GM19023 (cell line): ENCODE measurements around the gene SCARB2.

Source experiments
- ATAC-seq: cut with Tn5 transposase; IDR thresholded peaks from one replicate; pipeline ENCODE4 v1.9.1; 2021; ENCODE audit warnings: mild to moderate bottlenecking, moderate library complexity; ENCODE audit not compliant: unreplicated experiment

The SCARB2 gene

DNA sequence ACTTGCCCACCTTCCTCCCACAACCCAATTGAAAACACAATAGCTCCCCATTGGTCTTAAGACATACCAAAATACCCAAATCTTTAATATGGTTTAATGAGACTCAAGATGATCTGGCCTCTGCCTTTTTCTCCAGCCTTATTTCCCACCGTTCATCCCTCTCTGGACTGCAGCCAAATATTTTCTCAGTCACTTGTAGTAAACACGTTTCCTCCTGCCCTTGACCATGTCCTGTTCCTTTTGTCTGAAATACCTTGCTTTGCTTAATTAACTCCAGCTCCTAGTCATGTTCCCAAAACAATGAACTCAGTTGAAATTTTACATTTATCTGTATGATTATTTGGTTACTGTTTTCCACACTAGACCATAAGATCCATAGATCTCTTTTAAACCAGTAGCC is 57.0 kb downstream of the SCARB2 start:
- ATAC-seq, result no peak

DNA sequence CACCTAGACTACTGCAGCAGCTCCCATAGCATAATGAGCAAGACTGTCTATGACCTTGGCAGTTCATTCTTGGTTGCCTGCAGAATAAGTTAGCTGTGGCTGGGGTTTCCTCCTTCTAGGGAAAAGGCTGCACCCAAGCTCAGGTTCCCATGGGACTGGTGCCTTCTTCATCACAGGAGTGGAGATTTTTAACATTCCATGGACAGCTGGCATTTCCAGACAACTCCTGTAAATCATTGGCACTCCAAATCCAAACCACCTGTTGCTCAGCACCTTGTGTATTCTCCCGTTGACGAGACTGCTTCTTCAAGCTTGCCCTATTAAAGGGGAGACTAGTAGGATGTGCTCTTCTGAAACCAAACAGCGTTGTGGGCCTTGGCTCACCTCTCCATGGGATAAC is 57.6 kb downstream of the SCARB2 start:
- ATAC-seq, result no peak

DNA sequence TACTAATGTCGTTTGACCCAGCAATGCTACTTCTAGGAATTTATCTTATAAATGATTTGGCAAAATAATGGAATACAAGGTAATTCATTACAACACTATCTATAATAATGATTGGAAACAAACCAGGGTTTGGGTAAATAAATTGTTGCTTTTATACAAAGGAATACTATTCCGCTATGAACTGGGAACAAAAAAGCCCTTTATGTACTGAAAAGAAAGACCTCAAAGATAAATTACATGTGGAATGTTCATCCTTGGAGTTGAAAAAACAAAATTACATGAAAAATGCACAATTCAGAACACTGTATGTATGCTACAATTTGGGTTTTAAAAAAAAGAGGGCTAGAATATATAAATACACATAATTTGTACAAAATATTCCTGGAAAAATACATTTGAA is 60.3 kb downstream of the SCARB2 start:
- no peak for ATAC-seq

DNA sequence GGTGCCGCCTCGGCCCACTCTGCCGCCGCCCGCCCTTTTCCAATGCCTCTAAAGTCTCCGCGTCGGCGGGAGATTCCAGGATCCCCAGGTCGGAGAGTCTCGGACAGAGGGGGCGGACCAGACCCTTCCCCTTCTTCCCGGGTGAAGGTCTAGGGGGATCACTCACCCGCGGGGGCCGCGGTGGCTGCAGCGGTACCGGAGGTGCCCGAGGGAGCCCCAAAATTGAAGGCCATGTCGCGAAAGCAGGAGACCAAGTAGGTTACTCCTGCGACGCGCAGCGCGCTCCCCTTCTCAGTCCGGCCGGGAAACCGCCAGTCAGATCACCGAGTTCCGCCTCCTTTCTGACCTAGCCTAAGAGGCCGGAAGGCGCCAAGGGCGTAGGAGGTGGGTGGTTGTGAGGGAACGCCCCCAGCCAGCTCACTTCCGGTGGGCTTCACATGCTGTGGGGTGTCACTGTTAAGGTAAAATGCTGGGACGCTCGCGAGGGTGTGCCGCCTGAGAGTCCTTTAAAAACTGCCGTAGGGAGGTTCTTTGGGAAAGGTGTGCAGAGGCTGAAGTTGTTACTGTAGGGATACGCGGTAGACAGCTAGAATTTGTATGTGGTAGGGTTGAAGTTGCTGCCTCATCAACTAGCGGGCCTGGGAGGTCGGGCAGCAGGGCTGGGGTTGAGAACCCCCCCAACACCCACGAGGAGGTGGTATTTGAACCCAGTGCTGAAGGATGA is 65.3 kb downstream of the SCARB2 start, which contains the start of gene NUP54:
TSS of gene NUP54 (minus strand) at position 256 of the 724 bp plus-strand sequence. CDS start at position 233, 23 bp downstream.
- peak; percentile 99 for ATAC-seq

- peak; percentile 41 for ATAC-seq
Observed at GRCh38 chr4:76147454-76148141, 66.0 kb downstream of the SCARB2 start.

DNA sequence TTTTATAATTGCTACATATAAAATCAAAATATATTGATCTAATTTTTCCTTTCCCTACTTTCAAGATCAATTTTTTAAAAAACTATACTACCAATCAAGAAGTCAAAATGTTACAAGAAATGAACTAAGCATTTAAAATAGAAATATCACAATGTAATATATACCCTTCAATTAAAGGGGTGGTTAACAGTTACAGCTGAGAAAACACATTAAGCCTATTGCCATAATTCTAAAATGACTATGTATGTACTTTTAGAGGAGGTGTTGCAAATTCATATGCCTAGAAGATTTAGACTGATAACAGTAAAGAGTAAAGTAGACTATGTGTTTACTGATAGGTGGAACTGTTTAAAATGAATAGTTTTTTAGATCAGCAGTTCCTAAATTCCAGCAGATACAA is 69.1 kb downstream of the SCARB2 start:
- ATAC-seq, result no peak

DNA sequence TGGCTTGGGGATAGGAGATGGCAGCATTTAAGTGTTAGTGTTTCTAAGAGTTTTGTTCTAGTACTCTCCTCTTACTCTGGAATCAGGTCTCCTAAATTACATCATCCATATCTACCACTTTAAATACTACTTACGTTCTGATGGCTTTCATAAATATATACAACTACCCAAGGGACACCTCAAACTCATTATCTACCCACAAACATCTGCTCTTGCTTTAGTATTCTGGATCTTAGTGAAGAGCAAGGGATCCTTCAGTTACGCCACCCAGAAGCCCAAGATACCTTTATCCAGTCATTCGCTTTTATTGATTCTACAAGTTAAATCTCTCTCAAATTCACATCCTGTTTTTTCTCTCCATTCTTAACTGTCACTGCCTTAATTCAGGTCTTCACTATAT is 72.4 kb downstream of the SCARB2 start:
- ATAC-seq, result no peak

- no peak for ATAC-seq
Observed at GRCh38 chr4:76127754-76128153, 85.9 kb downstream of the SCARB2 start.

GRCh38 chr4:76125816-76126215 is 87.8 kb downstream of the SCARB2 start:
- no peak for ATAC-seq

DNA sequence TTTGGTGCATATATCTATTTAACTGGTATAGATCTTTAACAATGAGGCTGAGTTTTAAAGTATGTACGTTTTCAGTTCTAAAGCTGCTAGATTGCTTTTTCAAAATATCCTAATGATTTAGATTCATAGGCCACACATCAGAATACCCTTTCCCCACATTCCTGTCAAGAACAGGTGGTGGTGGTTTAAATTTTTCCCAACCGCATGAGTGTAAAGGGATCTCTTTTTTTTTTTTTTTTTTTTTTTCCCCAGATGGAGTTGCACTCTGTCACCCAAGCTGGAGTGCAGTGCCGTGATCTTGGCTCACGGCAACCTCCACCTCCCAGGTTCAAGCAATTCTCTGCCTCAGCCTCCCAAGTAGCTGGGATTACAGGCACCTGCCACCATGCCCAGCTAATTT is 93.4 kb downstream of the SCARB2 start:
- ATAC-seq, result no peak

DNA sequence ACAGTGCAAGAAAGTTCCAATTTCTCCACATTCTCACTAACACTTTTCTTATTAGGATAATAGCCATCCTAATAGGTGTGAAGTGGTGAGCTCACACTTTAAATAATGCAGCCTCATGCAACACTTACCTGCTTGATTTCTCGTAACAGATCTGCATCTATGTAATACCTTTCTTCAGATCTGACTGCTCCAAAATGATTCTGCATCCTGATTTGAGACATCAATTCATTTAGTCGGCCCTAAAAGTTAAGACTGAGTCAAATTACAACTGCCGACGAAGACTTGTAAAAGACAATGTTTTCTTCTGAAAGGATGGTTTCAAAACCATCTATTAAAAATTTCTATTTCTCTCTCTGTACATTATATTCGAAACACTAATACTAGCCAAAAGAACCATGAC is 96.1 kb downstream of the SCARB2 start:
- no peak for ATAC-seq

DNA sequence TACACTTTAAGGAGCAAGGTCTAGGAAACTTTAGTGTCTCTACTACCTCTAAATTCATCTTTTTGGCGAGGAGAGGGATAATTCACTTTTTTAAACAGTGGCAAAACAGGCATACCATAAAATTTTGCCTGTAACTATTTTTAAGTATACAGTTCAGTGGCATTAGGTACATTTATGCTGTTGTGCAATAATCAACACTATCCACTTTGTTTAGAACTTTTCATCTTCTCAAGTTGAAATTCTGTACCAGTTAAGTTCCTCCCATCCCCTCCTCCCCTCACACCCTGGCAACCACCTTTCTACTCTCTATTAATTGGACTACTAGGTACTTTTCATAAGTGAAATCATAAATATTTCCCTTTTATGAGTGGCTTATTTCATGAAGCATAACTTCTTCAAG is 96.8 kb downstream of the SCARB2 start:
- ATAC-seq, result no peak
